Measurements from ENCODE around the gene CLINT1.
"Not testable (repeated sequence)": the region's sequence is repeated elsewhere in the genome, so short reads cannot be mapped to it uniquely, and the experiment has no call there.

CLINT1 gene

GRCh38 chr5:157865781-157866180, 6.8 kb upstream of the CLINT1 start:
- FAIRE-seq, result no peak
- DNase-seq (ENCODE audit: extremely low spot score, insufficient read length, low read depth), result no peak

DNA sequence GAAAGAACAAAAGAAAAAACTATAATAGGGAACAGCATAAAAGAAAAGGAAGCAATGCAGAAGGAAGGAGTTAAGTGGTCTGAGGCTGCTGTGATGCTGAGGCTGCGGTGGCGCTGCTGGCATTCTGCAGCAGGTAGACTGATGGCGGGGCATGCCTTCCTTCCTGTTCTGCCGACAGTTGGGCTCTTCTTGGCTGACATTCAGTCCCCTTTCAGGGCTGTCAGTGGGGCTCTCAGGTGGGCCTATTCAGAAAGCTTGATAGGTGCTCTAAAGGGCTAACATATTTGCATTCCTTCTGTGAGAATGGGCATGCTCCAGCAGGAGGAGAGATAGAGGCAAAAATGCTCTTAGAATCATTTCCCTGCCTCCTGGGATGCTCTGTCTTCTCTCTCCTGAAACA, 5.1 kb upstream of the CLINT1 start:
- FAIRE-seq, result no peak
- DNase-seq (ENCODE audit: extremely low spot score, insufficient read length, low read depth), result no peak

- no peak for DNase-seq (ENCODE audit: extremely low spot score, insufficient read length, low read depth)
- peak; percentile 74 for FAIRE-seq
These were observed 3.4 kb upstream of the CLINT1 start for GRCh38 chr5:157862183-157862851.

DNA sequence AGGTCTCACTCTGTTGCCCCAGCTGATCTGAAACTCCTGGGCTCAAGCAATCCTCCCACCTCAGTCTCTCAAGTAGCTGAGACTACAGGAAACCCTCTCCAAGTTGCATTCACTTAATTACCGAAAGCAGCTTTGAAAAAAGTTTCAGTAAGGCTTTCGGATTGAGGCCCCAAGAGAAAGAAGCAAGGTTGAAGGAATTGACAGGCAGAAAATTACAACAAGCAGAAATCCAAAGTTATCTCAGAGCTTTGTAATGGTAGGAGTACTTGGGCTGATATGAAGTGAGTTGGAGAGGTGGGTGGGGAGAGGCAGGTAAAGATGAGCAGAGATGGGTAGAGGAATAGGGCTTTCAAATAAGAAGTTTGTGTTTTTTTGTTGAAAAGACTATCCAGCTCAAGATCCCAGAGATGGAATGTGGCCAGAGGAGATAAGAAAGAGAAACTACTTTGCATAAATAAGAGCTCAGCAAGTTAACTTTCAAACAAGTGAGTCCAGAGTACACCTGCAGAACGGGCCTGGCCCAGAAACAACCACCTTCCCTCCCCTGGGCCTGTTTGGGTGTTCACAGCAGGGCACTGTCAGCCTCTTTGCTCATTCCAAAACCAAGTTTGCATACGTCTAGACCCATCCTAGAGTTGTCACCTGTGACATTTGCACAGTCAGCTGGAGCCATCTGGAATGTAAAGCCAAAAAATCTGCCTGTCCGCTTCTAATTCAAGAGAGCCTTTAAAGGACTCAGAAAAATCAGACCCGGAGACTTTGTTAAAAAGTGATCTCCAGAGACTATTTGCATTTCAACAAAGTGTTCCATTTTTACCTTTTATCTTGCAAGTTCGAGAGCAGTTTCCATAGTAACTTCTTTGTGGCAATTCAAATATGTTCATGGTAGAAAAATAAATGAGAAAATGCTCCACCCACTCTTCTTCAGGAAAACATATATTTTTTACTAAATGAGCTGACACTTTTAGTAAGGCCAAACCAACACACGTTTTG, 2.2 kb upstream of the CLINT1 start:
- DNase-seq (ENCODE audit: extremely low spot score, insufficient read length, low read depth) (peak; percentile 44), FAIRE-seq (peak; percentile 98)

- no peak for DNase-seq (ENCODE audit: extremely low spot score, insufficient read length, low read depth)
- FAIRE-seq, result no peak
These were observed 256 bp upstream of the CLINT1 start for GRCh38 chr5:157859227-157859575.

DNA sequence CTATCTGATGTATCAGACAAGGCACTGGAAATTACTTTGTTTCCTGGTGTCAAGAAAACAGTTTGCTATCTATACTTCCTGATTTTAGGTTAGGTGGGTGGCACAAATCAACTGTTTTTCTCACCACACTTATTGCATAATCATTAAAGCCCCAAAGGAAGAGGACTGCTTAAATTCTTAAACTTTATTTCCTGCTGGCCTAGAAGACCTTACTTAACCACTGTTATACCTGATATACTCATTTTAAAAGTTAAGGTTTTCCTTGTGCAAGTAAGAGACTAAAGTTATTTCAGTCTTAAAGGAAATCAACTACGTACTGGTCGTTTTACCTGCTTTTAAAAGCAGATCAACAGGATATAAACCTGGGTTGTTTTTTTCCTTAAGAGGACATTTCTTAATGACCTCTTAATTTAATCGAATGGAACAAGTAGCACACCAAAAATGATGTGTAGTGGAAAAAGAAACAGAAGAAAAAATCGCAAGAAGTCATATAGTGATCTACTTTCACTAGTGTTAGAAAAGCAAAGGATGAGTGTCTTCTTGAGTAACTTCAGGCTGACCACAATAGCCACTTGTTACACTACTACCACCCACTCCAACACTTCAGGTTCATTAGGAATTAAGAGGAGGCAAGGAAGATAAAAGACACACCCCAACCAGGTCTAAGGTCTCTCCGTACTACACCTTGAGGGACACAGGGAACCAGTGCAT, 974 bp downstream of the CLINT1 start:
- FAIRE-seq (peak; percentile 63), DNase-seq (ENCODE audit: extremely low spot score, insufficient read length, low read depth) (no peak)

DNA sequence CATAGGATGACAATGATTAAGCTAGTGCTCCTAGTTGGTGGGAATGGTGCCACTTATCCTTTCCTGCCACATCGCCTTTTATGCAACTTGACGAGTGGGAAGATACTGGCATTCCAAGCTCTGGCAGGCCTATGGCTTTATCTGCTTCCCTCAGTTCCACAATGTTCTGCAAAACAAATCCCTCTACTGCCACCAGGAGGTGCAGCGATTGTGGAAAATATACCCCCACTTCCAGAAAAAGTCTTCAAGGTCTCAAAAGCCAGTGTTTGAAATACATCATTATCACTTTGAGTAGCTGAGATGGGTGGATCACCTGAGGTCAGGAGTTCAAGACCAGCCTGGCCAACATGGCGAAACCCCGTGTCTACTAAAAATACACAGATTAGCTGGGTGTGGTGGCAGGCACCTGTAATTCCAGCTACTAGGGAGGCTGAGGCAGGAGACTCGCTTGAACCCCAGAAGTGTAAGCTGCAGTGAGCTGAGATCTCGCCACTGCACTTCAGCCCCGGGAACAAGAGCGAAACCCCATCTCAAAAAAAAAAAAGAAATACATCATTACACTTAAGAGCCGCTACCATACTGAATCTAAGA, 3.4 kb downstream of the CLINT1 start:
- FAIRE-seq (no peak), DNase-seq (ENCODE audit: extremely low spot score, insufficient read length, low read depth) (no peak)

DNA sequence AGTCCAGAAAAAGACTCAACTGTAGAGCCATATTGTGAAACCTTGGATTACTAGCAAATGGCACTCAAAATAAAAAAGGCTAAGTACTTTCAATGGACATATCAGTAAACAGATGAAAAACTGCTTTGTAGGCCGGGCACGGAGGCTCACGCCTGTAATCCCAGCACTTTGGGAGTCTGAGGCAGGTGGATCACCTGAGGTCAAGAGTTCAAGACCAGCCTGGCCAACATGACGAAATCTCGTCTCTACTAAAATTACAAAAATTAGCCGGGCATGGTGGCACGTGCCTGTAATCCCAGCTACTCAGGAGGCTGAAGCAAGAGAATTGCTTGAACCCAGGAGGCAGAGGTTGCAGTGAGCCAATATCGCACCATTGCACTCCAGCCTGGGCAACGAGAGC, 5.6 kb downstream of the CLINT1 start:
- not testable (repeated sequence) for FAIRE-seq; DNase-seq (ENCODE audit: extremely low spot score, insufficient read length, low read depth)

DNA sequence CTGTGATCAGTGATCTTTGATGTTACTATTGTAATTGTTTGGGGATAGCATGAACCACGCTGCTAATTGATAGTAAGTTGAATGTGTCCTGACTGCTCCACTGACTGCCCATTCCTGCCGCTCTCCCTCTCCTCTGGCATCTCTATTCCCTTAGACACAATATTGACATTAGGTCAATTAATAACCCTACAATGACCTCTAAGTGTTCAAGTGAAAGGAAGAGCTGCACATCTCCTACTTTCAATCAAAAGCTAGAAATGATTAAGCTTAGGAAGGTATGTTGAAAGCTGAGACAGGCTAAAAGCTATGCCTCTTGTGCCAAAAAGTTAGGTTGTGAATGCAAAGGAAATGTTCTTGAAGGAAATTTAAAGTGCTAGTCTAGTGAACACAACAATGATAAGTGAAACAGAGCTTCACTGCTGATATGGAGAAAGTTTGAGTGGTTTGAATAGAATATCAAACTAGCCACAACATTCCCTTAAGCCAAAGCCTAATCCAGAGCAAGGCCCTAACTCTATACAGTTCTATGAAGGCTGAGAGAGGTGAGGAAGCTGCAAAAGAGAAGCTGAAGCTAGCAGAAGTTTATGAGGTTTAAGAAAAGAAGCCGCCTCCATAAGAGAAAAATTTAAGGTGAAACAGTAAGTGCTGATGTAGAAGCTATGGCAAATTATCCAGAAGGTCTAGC, 12.9 kb downstream of the CLINT1 start:
- peak; percentile 18 for FAIRE-seq

GRCh38 chr5:157842787-157843186, 16.2 kb downstream of the CLINT1 start:
- FAIRE-seq, result no peak
- no peak for DNase-seq (ENCODE audit: extremely low spot score, insufficient read length, low read depth)

More for the DNA sequence above, 12.9 kb downstream of the CLINT1 start:
- DNase-seq (ENCODE audit: extremely low spot score, insufficient read length, low read depth), result no peak

DNA sequence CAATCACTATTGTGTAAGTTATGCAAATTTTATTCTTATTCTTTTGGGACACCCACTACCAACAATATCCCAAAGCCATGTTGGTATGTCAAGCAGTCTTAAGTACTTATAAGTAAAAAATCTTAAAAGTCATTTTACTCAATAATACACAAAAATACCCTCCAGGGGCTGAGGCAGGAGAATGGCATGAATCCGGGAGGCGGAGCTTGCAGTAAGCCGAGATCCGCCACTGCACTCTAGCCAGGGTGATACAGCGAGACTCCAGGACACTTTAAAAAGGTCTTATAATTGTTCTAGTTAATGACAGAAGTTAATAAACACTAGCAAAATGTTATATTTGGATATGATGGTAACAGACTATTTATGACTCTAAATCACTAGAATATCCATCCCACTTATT, 16.8 kb downstream of the CLINT1 start:
- FAIRE-seq (peak; percentile 42), DNase-seq (ENCODE audit: extremely low spot score, insufficient read length, low read depth) (no peak)

- FAIRE-seq, result no peak
These were observed 19.7 kb downstream of the CLINT1 start for GRCh38 chr5:157839157-157839795.

DNA sequence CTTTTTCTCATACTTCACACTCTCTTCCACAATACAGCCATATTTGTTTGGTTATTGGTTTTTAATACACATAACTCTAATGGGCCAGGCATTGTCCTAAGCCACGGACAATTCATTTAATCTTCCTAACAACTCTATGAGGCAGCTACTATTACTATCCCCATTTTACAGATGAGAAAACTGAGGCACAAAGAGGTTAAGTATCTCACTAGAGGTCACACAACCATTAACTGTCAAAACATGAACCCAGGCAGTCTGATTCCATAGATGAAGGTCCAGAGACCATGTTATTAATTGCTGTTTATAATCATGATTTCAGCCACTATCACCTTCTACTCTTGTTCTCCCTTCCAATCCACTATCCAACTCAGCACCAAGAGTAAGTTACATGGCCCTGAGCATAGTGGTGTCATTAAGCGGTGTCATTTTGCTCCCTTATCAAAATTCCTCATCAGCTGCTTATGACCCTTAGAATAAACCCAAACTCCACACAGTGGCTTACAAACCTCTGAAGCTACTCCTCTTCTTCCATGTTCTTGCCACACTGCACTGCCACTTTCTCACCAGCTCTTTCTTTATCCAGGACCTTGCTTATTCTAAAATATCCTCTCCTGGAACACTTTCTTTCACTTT, 22.7 kb downstream of the CLINT1 start:
- FAIRE-seq (no peak), DNase-seq (ENCODE audit: extremely low spot score, insufficient read length, low read depth) (no peak)

More at GRCh38 chr5:157839157-157839795, 19.7 kb downstream of the CLINT1 start:
- DNase-seq (ENCODE audit: extremely low spot score, insufficient read length, low read depth), result no peak

GRCh38 chr5:157835041-157835440, 23.9 kb downstream of the CLINT1 start:
- FAIRE-seq (no peak), DNase-seq (ENCODE audit: extremely low spot score, insufficient read length, low read depth) (no peak)

DNA sequence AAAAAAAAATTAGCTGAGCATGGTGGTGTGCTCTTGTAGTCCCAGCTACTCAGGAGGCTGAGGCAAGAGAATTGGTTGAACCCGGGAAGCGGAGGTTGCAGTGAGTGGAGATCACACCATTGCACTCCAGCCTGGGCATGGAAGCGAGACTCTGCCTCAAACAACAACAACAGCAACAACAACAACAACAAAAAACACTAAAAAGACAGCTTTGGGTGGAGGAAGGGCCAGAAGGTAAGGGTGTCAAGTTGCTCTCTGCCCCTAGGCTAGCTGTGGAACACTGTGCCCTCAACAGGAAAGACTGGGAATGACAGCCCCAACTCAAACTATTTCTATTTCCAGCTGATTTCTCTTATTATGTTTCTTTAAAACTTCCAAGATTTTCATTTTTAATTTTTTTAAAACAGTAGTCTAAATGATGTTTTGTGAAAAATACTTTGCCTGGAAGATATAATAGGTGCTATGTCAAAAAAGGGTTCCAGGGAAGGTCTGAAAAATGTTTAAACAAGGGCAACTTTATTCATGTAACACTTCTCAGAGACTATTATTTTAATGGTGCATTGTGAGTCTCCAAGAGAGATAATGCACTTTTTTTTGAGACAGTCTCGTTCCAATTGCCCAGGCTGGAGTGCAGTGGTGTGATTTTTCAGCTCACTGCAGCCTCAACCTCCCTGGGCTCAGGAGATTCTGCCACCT, 29.9 kb downstream of the CLINT1 start:
- FAIRE-seq (no peak), DNase-seq (ENCODE audit: extremely low spot score, insufficient read length, low read depth) (no peak)

DNA sequence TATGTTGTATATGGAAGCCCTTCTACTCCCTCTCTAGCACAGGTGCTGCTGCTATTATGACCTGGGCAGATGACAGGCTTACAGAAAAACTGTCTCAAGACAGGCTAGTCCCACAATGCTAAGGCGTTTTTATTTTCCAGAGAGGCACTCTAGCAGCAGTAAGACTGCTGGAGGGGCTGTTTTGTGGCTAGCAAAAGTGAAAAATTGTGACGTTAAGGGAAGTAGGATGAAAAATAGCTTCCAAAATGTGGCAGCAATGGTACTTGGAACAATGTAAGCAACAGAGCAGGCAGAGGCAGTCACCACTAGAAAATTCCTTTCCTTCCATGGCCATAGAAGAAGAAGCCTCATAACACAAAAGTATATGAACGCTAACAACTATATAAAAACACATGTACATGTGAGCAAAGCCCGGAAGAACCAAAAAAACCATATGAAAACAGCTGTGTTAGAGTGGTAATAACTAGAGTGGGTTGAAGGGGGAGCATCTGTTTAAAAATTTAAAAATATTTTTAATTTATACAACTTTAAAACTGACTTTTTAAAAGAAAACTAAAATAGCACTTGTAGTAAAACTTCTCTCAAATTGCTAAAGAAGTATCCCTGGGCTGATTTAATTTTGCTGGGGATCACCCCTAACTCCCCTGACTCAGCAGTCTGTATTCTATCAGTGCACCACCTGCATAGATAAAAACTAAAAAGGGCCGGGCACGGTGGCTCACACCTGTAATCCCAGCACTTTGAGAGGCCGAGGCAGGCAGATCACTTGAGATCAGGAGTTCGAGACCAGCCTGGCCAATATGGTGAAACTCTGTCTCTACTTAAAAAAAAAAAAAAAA, 30.6 kb downstream of the CLINT1 start:
- DNase-seq (ENCODE audit: extremely low spot score, insufficient read length, low read depth), result no peak
- no peak for FAIRE-seq

- FAIRE-seq, result no peak
- DNase-seq (ENCODE audit: extremely low spot score, insufficient read length, low read depth), result no peak
These were observed 31.5 kb downstream of the CLINT1 start for GRCh38 chr5:157827423-157827822.
